A549 (cell line): ENCODE measurements around the gene LAMTOR2. TPM values are rescaled to one million over a fixed set of nuclear protein-coding genes. Genes with fewer than 3 reads are reported as not detected.

Experiments used
- ATAC-seq, 2 experiments: fragments of 200-7000 bp in 1 of 2; fragments of >200 bp in 1 of 2; cut with Nextera tagmentation in 1 of 2; cut with Tn5 transposase in 1 of 2; 3 replicates each; pipeline versions ENCODE4 v1.8.0 to v1.9.1; 2018 to 2020; ENCODE audit warnings: mild to moderate bottlenecking in 1 of 2, moderate library complexity in 1 of 2
- CTCF ChIA-PET: fragments of 300-600 bp; sonication (Branson Sonifier 250); formaldehyde crosslinking; extraction: SDS; loops from one replicate; lab custom pipeline; 2021; ENCODE audit warnings: antibody characterized with exemption, inconsistent platforms; lab: Yijun Ruan, JAX
- POLR2A ChIA-PET: fragments of 350-600 bp; formaldehyde crosslinking; extraction: SDS; loops from one replicate; lab custom pipeline; 2021; ENCODE audit warnings: antibody characterized with exemption, inconsistent platforms; lab: Yijun Ruan, JAX
- DNase-seq, 2 experiments: peaks; one replicate each; pipeline versions ENCODE4 v3.0.0 to v3.0.0-alpha.2; 2011 to 2016; ENCODE audit warnings: low read depth in 1 of 2, low spot score in 1 of 2
- FAIRE-seq: peaks from 2 replicates; lab custom pipeline; 2011; peaks lifted over from hg19 to GRCh38; lab: Jason Lieb, UNC
- H3K27ac ChIP-seq, 2 experiments: fragments of >200 bp; sonication (Bioruptor Twin); formaldehyde crosslinking; 3 replicates each; pipeline ENCODE4 v1.5.1; 2016 to 2017
- H3K4me1 ChIP-seq: fragments of >200 bp; sonication (Bioruptor Twin); formaldehyde crosslinking; 3 replicates; pipeline ENCODE4 v1.6.1; 2016
- H3K4me2 ChIP-seq: fragments of >200 bp; sonication (Bioruptor Twin); formaldehyde crosslinking; 3 replicates; pipeline ENCODE4 v1.6.1; 2016
- H3K4me3 ChIP-seq: fragments of >200 bp; sonication (Bioruptor Twin); formaldehyde crosslinking; 3 replicates; pipeline ENCODE4 v1.5.1; 2016
- H3K9me3 ChIP-seq: fragments of >200 bp; sonication (Bioruptor Twin); formaldehyde crosslinking; 3 replicates; pipeline ENCODE4 v1.6.1; 2016
- EHF ChIP-seq: fragments of 250-450 bp; sonication (Bioruptor Pico); IDR thresholded peaks from 2 replicates; pipeline ENCODE4 v1.5.0; 2020; ENCODE audit warnings: mild to moderate bottlenecking
- FOSL2 ChIP-seq, 2 experiments: fragments of 450-650 bp in 1 of 2; fragments of >200 bp in 1 of 2; sonication (Bioruptor Twin) in 1 of 2; formaldehyde crosslinking; IDR thresholded peaks; 2 replicates each; pipeline versions ENCODE4 v1.5.0 to v1.6.1; 2016 to 2020; ENCODE audit warnings: mild to moderate bottlenecking in 1 of 2, moderate library complexity in 1 of 2
- FOXS1 ChIP-seq: fragments of 250-450 bp; sonication (Bioruptor Pico); IDR thresholded peaks from 2 replicates; pipeline ENCODE4 v1.5.0; 2020; ENCODE audit warnings: mild to moderate bottlenecking, moderate library complexity
- HDAC2 ChIP-seq: fragments of 200-600 bp; sonication (generic); IDR thresholded peaks from 2 replicates; pipeline ENCODE4 v1.6.1; 2016
- JUN ChIP-seq, 2 experiments: fragments of >200 bp; sonication (Bioruptor Twin); formaldehyde crosslinking; IDR thresholded peaks; 2 replicates in 1 of 2; 3 replicates in 1 of 2; pipeline ENCODE4 v1.6.1; 2016 to 2017
- JUNB ChIP-seq: fragments of >200 bp; sonication (Bioruptor Twin); formaldehyde crosslinking; IDR thresholded peaks from 2 replicates; pipeline ENCODE4 v1.6.1; 2016
- MYC ChIP-seq: IDR thresholded peaks from 2 replicates; pipeline ENCODE4 v1.6.1; 2012; ENCODE audit warnings: mild to moderate bottlenecking, inconsistent platforms, low read length, improper control_type of control experiment, borderline replicate concordance
- RAD21 ChIP-seq, 2 experiments: fragments of >200 bp in 1 of 2; sonication (Bioruptor Twin) in 1 of 2; formaldehyde crosslinking in 1 of 2; IDR thresholded peaks in 1 of 2; conservative IDR thresholded peaks in 1 of 2; 2 replicates in 1 of 2; 3 replicates in 1 of 2; pipeline ENCODE4 v1.6.1; 2012 to 2018; ENCODE audit warnings: inconsistent platforms in 1 of 2
- RARB ChIP-seq: fragments of 250-450 bp; sonication (Bioruptor Pico); IDR thresholded peaks from 2 replicates; pipeline ENCODE4 v1.8.0; 2021; ENCODE audit warnings: mild to moderate bottlenecking, moderate library complexity
- RCOR1 ChIP-seq: fragments of 150-350 bp; IDR thresholded peaks from 2 replicates; pipeline ENCODE4 v1.6.1; 2014; ENCODE audit warnings: antibody characterized with exemption, low read length, low read depth
- RFX5 ChIP-seq: fragments of 450-650 bp; IDR thresholded peaks from 2 replicates; pipeline ENCODE4 v1.7.1; 2014; ENCODE audit warnings: antibody characterized with exemption, mild to moderate bottlenecking, moderate library complexity
- RNF2 ChIP-seq: fragments of 200-600 bp; sonication (generic); IDR thresholded peaks from 2 replicates; pipeline ENCODE4 v1.6.1; 2016; ENCODE audit warnings: low read depth, mild to moderate bottlenecking, antibody characterized with exemption, moderate library complexity, borderline replicate concordance
- SMC3 ChIP-seq: fragments of >200 bp; sonication (Bioruptor Twin); formaldehyde crosslinking; IDR thresholded peaks from 3 replicates; pipeline ENCODE4 v1.6.1; 2018; ENCODE audit warnings: inconsistent platforms
- SREBF2 ChIP-seq: fragments of 450-650 bp; IDR thresholded peaks from 2 replicates; pipeline ENCODE4 v1.6.1; 2014; ENCODE audit warnings: mild to moderate bottlenecking, moderate library complexity
- ZFP36 ChIP-seq: fragments of 450-650 bp; IDR thresholded peaks from 2 replicates; pipeline ENCODE4 v1.6.1; 2014; ENCODE audit warnings: borderline replicate concordance; ENCODE audit not compliant: partially characterized antibody
- WGBS: methylation state at CpG from one replicate; pipeline ENCODE4 v1.1.6; 2017; ENCODE audit errors: missing lambda C conversion rate; 5-methylcytosine and 5-hydroxymethylcytosine counted together
- polyA plus RNA-seq, 4 experiments: library from polyadenylated mRNA; depleted of rRNA in 3 of 4; stranded (reverse); fragments of >200 nt; fragmentation: RNase III in 1 of 4; extraction: RNeasy Plus Mini Kit Qiagen cat#74134 plus additional on column Dnase treatment in 1 of 4; gene quantifications; 2 replicates in 3 of 4; 3 replicates in 1 of 4; pipeline ENCODE4 v1.2.3, GENCODE V29; 2011 to 2017
- TF ChIP-seq, protein P1 (sequence below): fragments of 200-600 bp; sonication (generic); IDR thresholded peaks from 2 replicates; pipeline ENCODE4 v1.6.1; 2016; ENCODE audit warnings: antibody characterized with exemption, mild to moderate bottlenecking, moderate library complexity
- TF ChIP-seq, protein P2 (sequence below): IDR thresholded peaks from 2 replicates; pipeline ENCODE4 v1.6.1; 2012; ENCODE audit warnings: low read depth, borderline replicate concordance
- TF ChIP-seq, protein P3 (sequence below): IDR thresholded peaks from 2 replicates; pipeline ENCODE4 v1.6.1; 2012
- TF ChIP-seq, protein P4 (sequence below): fragments of >200 bp; sonication (Bioruptor Twin); formaldehyde crosslinking; IDR thresholded peaks from 3 replicates; pipeline ENCODE4 v1.5.1; 2016

The LAMTOR2 gene
- polyA plus RNA-seq, 2 of the 4 experiments (the other 2 are of a cell fraction): 63.0 to 171 TPM

DNA sequence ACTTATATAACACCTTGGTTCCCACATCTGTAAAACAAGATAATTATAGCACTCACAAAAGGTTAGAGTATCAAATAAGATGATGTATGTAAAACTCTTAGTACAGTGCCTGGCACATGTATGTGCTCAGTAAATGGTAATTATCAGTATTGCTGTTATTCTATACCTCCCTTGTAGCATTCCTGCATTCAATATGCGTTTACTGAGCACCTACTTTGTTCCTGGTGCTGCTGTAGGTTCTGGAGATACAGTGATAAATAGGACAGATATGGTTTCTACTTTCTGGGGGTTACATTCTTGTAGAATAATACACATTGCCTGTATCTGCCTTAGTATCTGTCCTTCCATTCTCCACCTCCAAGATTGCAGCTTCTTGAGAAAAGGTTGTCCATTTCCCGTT, 32.6 kb upstream of the LAMTOR2 start (continued):
- TF ChIP-seq, protein P1, sequence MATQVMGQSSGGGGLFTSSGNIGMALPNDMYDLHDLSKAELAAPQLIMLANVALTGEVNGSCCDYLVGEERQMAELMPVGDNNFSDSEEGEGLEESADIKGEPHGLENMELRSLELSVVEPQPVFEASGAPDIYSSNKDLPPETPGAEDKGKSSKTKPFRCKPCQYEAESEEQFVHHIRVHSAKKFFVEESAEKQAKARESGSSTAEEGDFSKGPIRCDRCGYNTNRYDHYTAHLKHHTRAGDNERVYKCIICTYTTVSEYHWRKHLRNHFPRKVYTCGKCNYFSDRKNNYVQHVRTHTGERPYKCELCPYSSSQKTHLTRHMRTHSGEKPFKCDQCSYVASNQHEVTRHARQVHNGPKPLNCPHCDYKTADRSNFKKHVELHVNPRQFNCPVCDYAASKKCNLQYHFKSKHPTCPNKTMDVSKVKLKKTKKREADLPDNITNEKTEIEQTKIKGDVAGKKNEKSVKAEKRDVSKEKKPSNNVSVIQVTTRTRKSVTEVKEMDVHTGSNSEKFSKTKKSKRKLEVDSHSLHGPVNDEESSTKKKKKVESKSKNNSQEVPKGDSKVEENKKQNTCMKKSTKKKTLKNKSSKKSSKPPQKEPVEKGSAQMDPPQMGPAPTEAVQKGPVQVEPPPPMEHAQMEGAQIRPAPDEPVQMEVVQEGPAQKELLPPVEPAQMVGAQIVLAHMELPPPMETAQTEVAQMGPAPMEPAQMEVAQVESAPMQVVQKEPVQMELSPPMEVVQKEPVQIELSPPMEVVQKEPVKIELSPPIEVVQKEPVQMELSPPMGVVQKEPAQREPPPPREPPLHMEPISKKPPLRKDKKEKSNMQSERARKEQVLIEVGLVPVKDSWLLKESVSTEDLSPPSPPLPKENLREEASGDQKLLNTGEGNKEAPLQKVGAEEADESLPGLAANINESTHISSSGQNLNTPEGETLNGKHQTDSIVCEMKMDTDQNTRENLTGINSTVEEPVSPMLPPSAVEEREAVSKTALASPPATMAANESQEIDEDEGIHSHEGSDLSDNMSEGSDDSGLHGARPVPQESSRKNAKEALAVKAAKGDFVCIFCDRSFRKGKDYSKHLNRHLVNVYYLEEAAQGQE: no peak
- no peak for TF ChIP-seq JUNB
- TF ChIP-seq EHF: no peak
- TF ChIP-seq, protein P2, sequence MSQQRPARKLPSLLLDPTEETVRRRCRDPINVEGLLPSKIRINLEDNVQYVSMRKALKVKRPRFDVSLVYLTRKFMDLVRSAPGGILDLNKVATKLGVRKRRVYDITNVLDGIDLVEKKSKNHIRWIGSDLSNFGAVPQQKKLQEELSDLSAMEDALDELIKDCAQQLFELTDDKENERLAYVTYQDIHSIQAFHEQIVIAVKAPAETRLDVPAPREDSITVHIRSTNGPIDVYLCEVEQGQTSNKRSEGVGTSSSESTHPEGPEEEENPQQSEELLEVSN: no peak
- no peak for TF ChIP-seq RAD21 (conservative IDR thresholded peaks at IDR 0.05 in 1 of 2, IDR thresholded peaks at IDR 0.05 in 1 of 2)
- no peak for TF ChIP-seq RFX5

DNA sequence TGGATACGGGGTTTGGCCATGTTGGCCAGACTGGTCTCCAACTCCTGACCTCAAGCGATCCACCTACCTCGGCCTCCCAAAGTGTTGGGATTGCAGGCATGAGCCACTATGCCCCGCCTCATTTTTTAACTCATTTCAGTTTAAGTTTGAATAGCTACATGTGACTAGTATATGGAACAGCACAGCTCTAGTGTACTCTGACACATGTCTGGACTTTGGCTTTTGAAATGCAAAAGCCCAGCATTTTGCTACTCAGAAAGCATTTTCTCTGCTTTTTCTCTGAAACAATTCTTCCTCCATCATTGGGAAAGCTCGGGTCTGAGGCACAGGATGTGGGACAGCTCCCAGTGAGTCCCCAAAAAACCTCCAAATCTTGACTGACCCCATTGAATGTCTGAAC, 29.8 kb upstream of the LAMTOR2 start:
- ChIA-PET POLR2A (no interaction called here), CTCF (interaction anchor here (1.0 to 4.8 kb wide), 5 partner anchors 17 to 41 kb away, joined by 3 to 20 read pairs (median 12); partner anchors contain the start of genes LAMTOR2 and UBQLN4)
- no peak for TF ChIP-seq ZFP36
- TF ChIP-seq FOSL2 (IDR thresholded peaks at IDR 0.05): no peak
- no peak for TF ChIP-seq FOSL2 (CRISPR knock-in tag; IDR thresholded peaks at IDR 0.05)
- TF ChIP-seq, protein P3, sequence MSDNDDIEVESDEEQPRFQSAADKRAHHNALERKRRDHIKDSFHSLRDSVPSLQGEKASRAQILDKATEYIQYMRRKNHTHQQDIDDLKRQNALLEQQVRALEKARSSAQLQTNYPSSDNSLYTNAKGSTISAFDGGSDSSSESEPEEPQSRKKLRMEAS: no peak
- no peak for TF ChIP-seq RCOR1
- ATAC-seq (no peak), FAIRE-seq (no peak), DNase-seq (no peak)
- H3K4me3 ChIP-seq: no peak overlapping the region
- no peaks in the 10 kb centered on the region for H3K9me3 ChIP-seq
- WGBS: 56% methylated on average over 5 of the region's 5 CpGs
- no peak overlapping the region for H3K27ac ChIP-seq
- H3K4me2 ChIP-seq: no peak overlapping the region
- peaks cover 8% of the 10 kb centered on the region; the same call in 2 of the 3 replicates for H3K4me1 ChIP-seq

DNA sequence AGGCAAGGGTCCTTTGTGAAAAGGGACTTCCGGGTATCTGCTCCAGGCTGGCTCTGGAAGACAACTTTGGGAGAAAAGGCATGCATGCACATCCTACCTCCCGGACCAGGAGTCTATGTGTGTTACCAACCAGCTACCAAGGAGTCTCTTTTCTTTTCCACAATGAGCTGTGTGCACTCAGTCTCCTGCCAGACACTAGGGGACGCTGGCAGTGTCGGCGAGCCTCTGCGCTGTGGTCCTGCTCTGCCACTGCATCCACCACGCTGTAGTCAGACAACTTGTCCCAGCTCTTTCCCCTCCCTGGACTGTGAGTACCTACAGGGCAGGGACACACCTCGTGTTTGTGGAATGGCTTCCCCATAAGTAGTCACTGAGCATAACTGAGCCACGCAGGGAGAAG, 28.7 kb upstream of the LAMTOR2 start:
- Histone ChIP-seq H3K27ac (0 out of 6 replicates have a peak overlapping the region, but pooled peaks of 1 of the 2 experiments have one; percentile 23), H3K4me2 (peak overlapping the region; percentile 36; the same call in 2 of the 3 replicates), H3K4me1 (peaks cover 6% of the 10 kb centered on the region; the same call in 2 of the 3 replicates), H3K4me3 (no peak overlapping the region), H3K9me3 (no peaks in the 10 kb centered on the region)
- peak; percentile 72 to 78 for DNase-seq
- FAIRE-seq: no peak
- TF ChIP-seq EHF: no peak
- TF ChIP-seq SREBF2: no peak
- TF ChIP-seq RARB: no peak
- no peak for TF ChIP-seq JUN (IDR thresholded peaks at IDR 0.05)
- peak; percentile 18 to 46; a peak in 2 of 5 replicates for TF ChIP-seq RAD21 (conservative IDR thresholded peaks at IDR 0.05 in 1 of 2, IDR thresholded peaks at IDR 0.05 in 1 of 2)
- TF ChIP-seq, protein P4, sequence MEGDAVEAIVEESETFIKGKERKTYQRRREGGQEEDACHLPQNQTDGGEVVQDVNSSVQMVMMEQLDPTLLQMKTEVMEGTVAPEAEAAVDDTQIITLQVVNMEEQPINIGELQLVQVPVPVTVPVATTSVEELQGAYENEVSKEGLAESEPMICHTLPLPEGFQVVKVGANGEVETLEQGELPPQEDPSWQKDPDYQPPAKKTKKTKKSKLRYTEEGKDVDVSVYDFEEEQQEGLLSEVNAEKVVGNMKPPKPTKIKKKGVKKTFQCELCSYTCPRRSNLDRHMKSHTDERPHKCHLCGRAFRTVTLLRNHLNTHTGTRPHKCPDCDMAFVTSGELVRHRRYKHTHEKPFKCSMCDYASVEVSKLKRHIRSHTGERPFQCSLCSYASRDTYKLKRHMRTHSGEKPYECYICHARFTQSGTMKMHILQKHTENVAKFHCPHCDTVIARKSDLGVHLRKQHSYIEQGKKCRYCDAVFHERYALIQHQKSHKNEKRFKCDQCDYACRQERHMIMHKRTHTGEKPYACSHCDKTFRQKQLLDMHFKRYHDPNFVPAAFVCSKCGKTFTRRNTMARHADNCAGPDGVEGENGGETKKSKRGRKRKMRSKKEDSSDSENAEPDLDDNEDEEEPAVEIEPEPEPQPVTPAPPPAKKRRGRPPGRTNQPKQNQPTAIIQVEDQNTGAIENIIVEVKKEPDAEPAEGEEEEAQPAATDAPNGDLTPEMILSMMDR: peak; percentile 47
- no peak for TF ChIP-seq MYC
- TF ChIP-seq SMC3: 0 out of 3 replicates have a peak, but pooled peaks have one; percentile 26
- no peak for TF ChIP-seq FOXS1
- TF ChIP-seq HDAC2: no peak
- TF ChIP-seq RNF2: no peak
- peak; percentile 96 to 98 for ATAC-seq
- 22% methylated on average over 9 of the region's 9 CpGs for WGBS
- POLR2A ChIA-PET: interaction anchor here (0.7 kb wide), 1 partner anchor 15 kb away, joined by 6 read pairs; no protein-coding TSS in a partner anchor
- CTCF ChIA-PET: interaction anchor here (0.5 to 4.8 kb wide), 9 partner anchors 12 to 43 kb away, joined by 3 to 20 read pairs (median 4); partner anchors contain the start of genes LAMTOR2 and UBQLN4
